Stimulated activated CD4-positive, alpha-beta T cell treated with anti-CD3 and anti-CD28 coated beads, Interleukin-4, amount 100 ng/mL, for 1 hour (primary cell): ENCODE results near the gene RANBP1.

Source experiments
- DNase-seq: peaks from one replicate; pipeline ENCODE4 v3.0.0-alpha.2; 2020

Gene RANBP1

GRCh38 chr22:20138868-20139267, 23.0 kb downstream of the RANBP1 start:
- no peak for DNase-seq

- no peak for DNase-seq
Measured at GRCh38 chr22:20139391-20140106, 23.6 kb downstream of the RANBP1 start.

GRCh38 chr22:20140107-20140445, 24.2 kb downstream of the RANBP1 start:
- DNase-seq: no peak

GRCh38 chr22:20140521-20140964, 24.6 kb downstream of the RANBP1 start:
- DNase-seq: no peak

GRCh38 chr22:20141186-20142077, 25.5 kb downstream of the RANBP1 start:
- no peak for DNase-seq

GRCh38 chr22:20142711-20143621, 27.1 kb downstream of the RANBP1 start:
- DNase-seq: no peak

- no peak for DNase-seq
Measured at GRCh38 chr22:20143883-20144665, 28.2 kb downstream of the RANBP1 start.

- DNase-seq: no peak
Measured at GRCh38 chr22:20145206-20145831, 29.4 kb downstream of the RANBP1 start.

- no peak for DNase-seq
Measured at GRCh38 chr22:20145832-20146223, 29.9 kb downstream of the RANBP1 start.

- DNase-seq: no peak
Measured at GRCh38 chr22:20146777-20147176, 30.9 kb downstream of the RANBP1 start.

GRCh38 chr22:20147237-20147988, 31.5 kb downstream of the RANBP1 start:
- DNase-seq: no peak

GRCh38 chr22:20148414-20148813, 32.5 kb downstream of the RANBP1 start:
- DNase-seq: no peak

GRCh38 chr22:20149257-20150250, 33.6 kb downstream of the RANBP1 start:
- no peak for DNase-seq

GRCh38 chr22:20150381-20151275, 34.7 kb downstream of the RANBP1 start, which contains the start of gene CCDC188:
Gene CCDC188 (minus strand): TSS chr22:20151055. CDS start chr22:20150986, 69 bp downstream.
- DNase-seq: no peak

GRCh38 chr22:20151276-20151588, 35.3 kb downstream of the RANBP1 start:
- DNase-seq: no peak

- DNase-seq: no peak
Measured at GRCh38 chr22:20152464-20152890, 36.6 kb downstream of the RANBP1 start.

- no peak for DNase-seq
Measured at GRCh38 chr22:20153945-20154344, 38.0 kb downstream of the RANBP1 start.

- no peak for DNase-seq
Measured at GRCh38 chr22:20154602-20155187, 38.8 kb downstream of the RANBP1 start.
